Fibroblast of pulmonary artery (primary cell): Measurements from ENCODE around the gene PRRC1.

Experiments
- DNase-seq: peaks from one replicate; pipeline ENCODE4 v3.0.0-alpha.2; 2010; ENCODE audit warnings: low read depth
- H3K4me3 ChIP-seq: replicated peaks from 2 replicates; pipeline ENCODE4 v1.5.1; 2011; ENCODE audit warnings: low read depth, mild to moderate bottlenecking, control low read depth, low read length, moderate library complexity
- TF ChIP-seq, protein P1 (sequence below): IDR thresholded peaks from 2 replicates; pipeline ENCODE4 v1.5.1; 2011; ENCODE audit warnings: mild to moderate bottlenecking, control low read depth, low read length, inconsistent platforms; ENCODE audit errors: missing control alignments

Gene PRRC1

DNA sequence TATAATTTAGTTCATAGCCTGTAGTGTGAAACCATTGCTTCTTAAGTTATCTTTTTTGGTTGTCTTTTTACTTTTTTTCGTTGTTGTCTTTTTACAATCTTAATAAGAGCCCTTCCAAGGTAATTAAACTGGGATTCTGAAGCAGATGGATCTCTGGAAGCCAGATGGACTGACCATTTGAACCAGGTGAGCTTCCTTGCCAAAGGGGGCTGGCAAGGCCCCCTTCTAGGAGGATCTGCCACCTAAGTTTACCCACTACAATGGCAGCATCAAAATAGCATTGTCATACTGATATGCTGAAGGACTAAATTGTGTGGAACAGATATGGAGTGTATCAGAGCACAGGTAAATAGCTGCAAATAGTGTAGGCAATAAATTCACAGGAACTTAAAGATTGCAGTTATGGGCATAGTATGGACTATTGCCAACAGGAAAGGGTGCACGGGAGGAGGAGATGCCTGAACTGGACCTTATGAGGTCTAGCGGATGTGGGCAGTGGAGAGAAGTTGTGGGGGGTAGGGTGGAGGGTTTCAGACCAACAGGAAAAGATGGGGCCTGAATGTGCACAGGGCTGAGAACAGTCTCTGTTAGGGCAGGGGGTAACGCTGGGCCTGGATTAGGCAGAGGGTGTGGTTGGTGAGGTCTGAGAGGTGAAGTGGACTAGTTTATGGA lies 69.9 kb downstream of the PRRC1 start:
- DNase-seq: no peak
- no peak overlapping the region for H3K4me3 ChIP-seq
- TF ChIP-seq, protein P1, sequence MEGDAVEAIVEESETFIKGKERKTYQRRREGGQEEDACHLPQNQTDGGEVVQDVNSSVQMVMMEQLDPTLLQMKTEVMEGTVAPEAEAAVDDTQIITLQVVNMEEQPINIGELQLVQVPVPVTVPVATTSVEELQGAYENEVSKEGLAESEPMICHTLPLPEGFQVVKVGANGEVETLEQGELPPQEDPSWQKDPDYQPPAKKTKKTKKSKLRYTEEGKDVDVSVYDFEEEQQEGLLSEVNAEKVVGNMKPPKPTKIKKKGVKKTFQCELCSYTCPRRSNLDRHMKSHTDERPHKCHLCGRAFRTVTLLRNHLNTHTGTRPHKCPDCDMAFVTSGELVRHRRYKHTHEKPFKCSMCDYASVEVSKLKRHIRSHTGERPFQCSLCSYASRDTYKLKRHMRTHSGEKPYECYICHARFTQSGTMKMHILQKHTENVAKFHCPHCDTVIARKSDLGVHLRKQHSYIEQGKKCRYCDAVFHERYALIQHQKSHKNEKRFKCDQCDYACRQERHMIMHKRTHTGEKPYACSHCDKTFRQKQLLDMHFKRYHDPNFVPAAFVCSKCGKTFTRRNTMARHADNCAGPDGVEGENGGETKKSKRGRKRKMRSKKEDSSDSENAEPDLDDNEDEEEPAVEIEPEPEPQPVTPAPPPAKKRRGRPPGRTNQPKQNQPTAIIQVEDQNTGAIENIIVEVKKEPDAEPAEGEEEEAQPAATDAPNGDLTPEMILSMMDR: no peak

DNA sequence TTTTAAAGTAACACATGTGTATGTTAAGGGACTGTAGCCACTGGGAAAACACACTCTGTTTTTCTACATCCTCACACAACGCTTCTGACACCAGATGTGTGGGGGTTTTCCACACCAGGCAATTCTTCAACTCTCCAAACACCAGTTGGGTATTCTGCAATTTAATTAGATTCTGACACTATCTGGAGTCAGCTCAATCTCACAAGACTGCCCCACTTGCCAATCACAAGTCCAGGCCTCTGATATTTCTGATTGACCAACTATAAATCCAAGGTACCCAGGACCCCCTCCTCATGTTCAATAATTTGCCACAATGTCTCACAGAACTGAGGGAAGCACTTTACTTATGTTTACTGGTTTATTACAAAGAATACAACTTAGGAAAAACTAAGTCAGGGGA lies 70.9 kb downstream of the PRRC1 start:
- TF ChIP-seq, protein P1: no peak
- no peak for DNase-seq
- no peak overlapping the region for H3K4me3 ChIP-seq

DNA sequence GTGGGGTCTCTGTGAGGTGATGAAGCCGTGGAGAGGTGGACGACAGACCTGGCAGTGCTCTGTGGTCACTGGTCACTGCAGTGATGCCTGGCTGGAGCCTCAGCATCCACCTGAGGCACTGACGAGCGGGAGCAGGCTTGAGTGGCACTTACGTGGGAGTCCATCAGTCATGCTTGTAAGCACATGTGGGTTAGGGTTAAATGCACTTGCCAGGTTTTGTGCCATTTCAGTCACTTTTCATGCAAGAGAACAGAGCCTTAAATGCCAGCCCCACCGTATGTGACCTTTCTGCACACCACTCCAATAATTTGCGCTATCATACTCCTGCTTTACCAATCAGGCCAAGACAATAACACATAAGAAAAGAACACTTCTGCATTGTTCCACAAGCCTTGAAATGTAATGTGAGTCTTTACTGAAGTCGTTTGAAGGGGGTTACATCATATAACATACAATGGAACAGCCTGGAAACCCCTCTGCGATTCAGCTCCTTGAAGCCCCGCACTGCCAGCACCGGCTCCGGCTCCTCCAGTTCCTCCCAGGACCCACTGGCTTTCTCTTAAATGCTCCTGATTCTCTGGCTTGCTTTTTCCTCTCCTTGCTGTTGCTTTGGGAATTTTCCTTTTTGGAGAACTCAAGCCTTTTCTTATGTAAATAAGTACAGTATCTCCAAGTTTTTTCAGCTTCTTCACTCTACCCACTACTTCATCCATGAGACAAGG lies 72.0 kb downstream of the PRRC1 start:
- no peak overlapping the region for H3K4me3 ChIP-seq
- TF ChIP-seq, protein P1: no peak
- DNase-seq: no peak

DNA sequence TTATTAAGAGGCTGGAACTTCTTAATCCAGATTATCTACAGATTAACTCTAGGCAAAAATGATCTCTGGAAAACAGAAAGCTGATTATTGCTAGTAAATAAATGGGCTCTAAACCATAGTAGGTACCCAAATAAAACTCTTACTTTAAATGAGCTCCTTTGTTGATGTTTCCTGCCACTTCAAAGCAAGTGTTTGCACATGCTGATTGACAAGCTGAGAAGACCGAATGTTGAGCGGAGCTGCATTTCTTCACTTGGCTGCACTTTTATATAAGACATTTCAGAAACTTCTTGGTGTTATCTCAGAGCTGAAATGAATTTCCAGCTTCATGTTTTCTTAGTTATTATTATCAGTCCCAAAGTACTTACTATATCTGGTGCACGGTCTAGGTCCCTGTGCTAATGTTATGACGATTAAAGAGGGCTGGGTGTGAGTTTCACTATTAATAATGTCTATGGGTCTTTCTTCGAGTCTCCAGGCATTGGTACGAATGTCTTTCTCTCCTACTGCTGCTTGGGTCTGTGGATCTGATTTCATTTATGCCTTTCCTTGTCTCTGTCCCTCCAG lies 72.8 kb downstream of the PRRC1 start:
- no peak overlapping the region for H3K4me3 ChIP-seq
- no peak for DNase-seq
- TF ChIP-seq, protein P1: no peak

DNA sequence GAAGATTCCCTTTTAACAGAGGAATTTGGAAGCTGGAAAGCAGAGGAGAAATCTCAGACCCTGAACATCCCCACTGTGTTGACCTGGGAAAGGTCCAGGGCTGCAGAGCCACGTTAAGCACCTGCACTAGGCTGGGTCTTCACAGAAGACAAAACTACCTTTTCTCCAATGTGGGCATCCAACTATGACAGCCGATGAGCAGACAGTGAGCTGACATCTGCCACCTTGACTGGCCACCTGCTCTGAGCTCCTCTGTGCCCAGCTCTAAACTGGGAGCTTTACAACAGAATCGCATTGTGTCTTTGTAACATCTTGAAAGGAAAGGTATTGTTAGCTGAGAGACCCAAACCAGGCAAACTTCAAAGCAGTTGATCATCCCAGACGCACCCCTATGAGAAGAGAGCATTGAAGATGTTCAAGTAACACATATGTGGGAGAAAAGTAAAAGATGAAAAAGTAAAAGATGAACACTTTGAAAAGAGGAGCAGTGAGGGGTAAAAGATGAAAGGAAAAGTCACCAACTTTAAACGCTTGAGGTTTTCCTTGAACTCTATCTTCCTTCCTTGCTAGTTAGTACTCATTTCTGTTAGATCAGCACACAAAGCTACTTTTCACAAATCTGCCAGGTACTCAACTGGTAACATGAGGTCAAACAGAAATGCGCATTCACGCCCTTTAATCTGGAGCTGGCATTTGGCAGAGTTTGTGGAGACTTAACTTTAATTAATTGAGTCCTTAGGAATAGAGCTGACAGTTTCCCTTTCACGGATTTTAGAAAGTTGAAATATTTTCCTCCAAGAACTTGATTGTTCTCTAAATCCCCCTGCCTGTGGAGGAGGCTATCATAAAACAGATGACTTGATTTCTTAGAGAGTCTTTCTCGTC lies 78.3 kb downstream of the PRRC1 start:
- DNase-seq: no peak
- TF ChIP-seq, protein P1: no peak
- H3K4me3 ChIP-seq: no peak overlapping the region

DNA sequence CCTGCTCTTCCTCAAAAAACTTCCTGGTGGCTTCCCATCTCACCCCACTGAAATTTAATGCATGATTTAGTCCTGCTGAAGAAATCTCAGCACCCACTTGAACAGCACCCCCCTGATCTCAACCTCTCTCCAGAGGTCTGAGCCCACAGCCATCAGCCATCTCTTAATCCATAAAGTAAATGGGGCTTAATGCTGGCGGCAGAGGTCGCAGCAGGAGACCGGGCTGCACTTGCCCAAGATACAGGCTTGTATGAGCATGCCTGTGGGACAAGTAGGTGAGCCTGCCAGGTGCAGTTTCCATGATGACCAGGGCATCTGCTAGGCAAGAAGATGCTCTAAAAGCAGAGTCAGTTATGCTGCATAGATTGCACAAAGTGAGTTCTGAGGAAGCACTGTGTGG lies 79.1 kb downstream of the PRRC1 start:
- no peak for DNase-seq
- H3K4me3 ChIP-seq: no peak overlapping the region
- TF ChIP-seq, protein P1: no peak
